HG03060 (cell line): ENCODE measurements around the gene AMH.
"Not testable (repeated sequence)": the region's sequence is repeated elsewhere in the genome, so short reads cannot be mapped to it uniquely, and the experiment has no call there.

ENCODE experiments used
- ATAC-seq: cut with Tn5 transposase; IDR thresholded peaks from one replicate; pipeline ENCODE4 v1.9.1; 2021; ENCODE audit warnings: low read depth, moderate number of reproducible peaks; ENCODE audit not compliant: unreplicated experiment

The AMH gene

GRCh38 chr19:2249010-2249866 lies at the start of gene AMH:
AMH (plus strand) TSS chr19:2249323; CDS start chr19:2249333, 10 bp downstream.
- no peak for ATAC-seq

GRCh38 chr19:2199861-2200623 lies 49.1 kb upstream of the AMH start:
- no peak for ATAC-seq

GRCh38 chr19:2200624-2201294 lies 48.4 kb upstream of the AMH start:
- ATAC-seq: not testable (repeated sequence)

- ATAC-seq: no peak
Observed at GRCh38 chr19:2201473-2202148, 47.5 kb upstream of the AMH start.

- no peak for ATAC-seq
Observed at GRCh38 chr19:2202366-2202765, 46.8 kb upstream of the AMH start.

- ATAC-seq: no peak
Observed at GRCh38 chr19:2207008-2207407, 42.1 kb upstream of the AMH start.

- ATAC-seq: no peak
Observed at GRCh38 chr19:2207991-2208860, 40.9 kb upstream of the AMH start.

GRCh38 chr19:2208975-2209374 lies 40.1 kb upstream of the AMH start:
- no peak for ATAC-seq

GRCh38 chr19:2209408-2209807 lies 39.7 kb upstream of the AMH start:
- ATAC-seq: no peak

GRCh38 chr19:2210206-2210605 lies 38.9 kb upstream of the AMH start:
- ATAC-seq: no peak

- no peak for ATAC-seq
Observed at GRCh38 chr19:2210987-2211740, 38.0 kb upstream of the AMH start.

GRCh38 chr19:2212861-2213711 lies 36.0 kb upstream of the AMH start:
- no peak for ATAC-seq

- no peak for ATAC-seq
Observed at GRCh38 chr19:2213799-2214198, 35.3 kb upstream of the AMH start.

GRCh38 chr19:2214251-2214650 lies 34.9 kb upstream of the AMH start:
- no peak for ATAC-seq

- no peak for ATAC-seq
Observed at GRCh38 chr19:2215281-2215751, 33.8 kb upstream of the AMH start.

- ATAC-seq: no peak
Observed at GRCh38 chr19:2216361-2217225, 32.5 kb upstream of the AMH start.

GRCh38 chr19:2217591-2217990 lies 31.5 kb upstream of the AMH start:
- no peak for ATAC-seq
